GM18511 (cell line): Measurements from ENCODE around the gene CC2D2B.

Source experiments
- ATAC-seq: cut with Tn5 transposase; IDR thresholded peaks from one replicate; pipeline ENCODE4 v1.9.1; 2021; ENCODE audit warnings: mild to moderate bottlenecking, moderate library complexity; ENCODE audit not compliant: unreplicated experiment

The CC2D2B gene

GRCh38 chr10:96074776-96075175, 167.0 kb downstream of the CC2D2B start:
- ATAC-seq, result no peak

DNA sequence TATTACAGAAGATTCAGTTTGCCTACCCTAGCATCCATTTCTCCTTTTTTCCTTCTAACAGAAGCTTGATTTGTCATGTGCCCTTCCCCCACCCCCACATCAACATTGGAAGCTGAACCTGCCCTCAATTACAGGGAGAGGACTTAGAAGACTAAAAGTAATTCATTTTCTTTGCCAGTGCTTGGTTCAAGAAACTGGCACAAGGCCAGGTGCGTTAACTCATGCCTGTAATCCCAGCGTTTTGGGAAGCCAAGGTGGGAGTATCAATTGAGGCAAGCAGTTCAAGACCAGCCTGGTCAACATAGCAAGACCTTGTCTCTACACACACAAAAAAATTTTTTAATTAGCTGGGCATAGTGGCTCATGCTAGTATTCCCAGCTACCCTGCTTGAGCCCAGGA, 168.2 kb downstream of the CC2D2B start:
- ATAC-seq, result no peak

DNA sequence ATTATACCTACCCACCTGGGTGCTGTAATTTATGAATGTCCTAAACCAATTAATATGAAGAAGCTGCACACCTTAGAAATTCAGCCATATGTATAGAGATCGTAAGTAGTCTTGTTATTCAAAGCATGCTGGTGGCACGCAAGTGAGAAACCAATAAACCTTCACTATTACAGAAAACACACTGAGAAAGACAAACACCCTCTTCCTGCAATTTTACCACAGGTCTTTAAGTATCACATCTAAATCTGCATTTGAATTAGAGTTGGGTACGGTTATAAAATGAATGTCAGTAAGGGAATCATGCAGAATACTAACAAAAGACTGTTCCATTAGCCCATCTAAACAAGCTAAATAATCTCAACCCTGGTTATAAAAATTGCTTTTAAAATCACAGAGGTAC, 169.4 kb downstream of the CC2D2B start:
- ATAC-seq, result no peak

DNA sequence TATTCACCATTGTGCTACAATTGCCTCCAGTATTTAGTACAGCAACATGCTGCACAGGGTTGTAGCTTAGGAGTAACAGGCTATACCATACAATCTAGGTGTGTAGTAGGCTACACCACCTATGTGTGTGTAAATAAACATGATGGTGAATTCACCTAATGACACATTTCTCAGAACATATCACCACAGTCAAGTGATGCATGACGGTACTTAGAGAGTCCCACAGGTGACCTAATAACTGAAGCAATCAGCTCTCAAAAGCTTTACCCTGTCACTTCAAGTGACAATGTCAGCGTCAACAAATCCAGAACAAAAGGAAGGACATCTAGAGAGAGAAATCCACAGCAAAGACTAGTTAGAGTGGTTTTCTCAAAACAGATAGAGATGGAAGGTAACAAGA, 174.4 kb downstream of the CC2D2B start:
- ATAC-seq, result no peak
